Endothelial cell of umbilical vein (primary cell): Measurements from ENCODE around the gene SPARC.

Source experiments
- EZH2 ChIP-seq: IDR thresholded peaks from 2 replicates; pipeline ENCODE4 v1.6.1; 2012; ENCODE audit warnings: borderline replicate concordance, low read depth, mild to moderate bottlenecking, moderate library complexity, low read length, inconsistent platforms; ENCODE audit not compliant: severe bottlenecking
- FOS ChIP-seq: IDR thresholded peaks from 2 replicates; pipeline ENCODE4 v1.6.1; 2011; ENCODE audit warnings: mild to moderate bottlenecking, low read length, moderate library complexity, borderline replicate concordance; ENCODE audit not compliant: insufficient read depth
- GATA2 ChIP-seq: IDR thresholded peaks from 2 replicates; pipeline ENCODE4 v1.7.0; 2011; ENCODE audit warnings: low read depth, mild to moderate bottlenecking, moderate library complexity, mixed read lengths, low read length; ENCODE audit not compliant: insufficient read length, insufficient read depth
- JUN ChIP-seq: IDR thresholded peaks from 2 replicates; pipeline ENCODE4 v1.6.1; 2011; ENCODE audit warnings: borderline replicate concordance, low read depth; ENCODE audit not compliant: insufficient read length, insufficient read depth
- MYC ChIP-seq: IDR thresholded peaks from one replicate; pipeline ENCODE4 v1.6.1; 2011; ENCODE audit warnings: mild to moderate bottlenecking, low read depth, low read length
- POLR2A ChIP-seq: IDR thresholded peaks from 2 replicates; pipeline ENCODE4 v1.6.1; 2012; ENCODE audit warnings: low read depth, mild to moderate bottlenecking, control low read depth, low read length
- POLR2AphosphoS5 ChIP-seq: IDR thresholded peaks from 2 replicates; pipeline ENCODE4 v1.6.1; 2012; ENCODE audit warnings: low read depth, mild to moderate bottlenecking, control low read depth, low read length, moderate library complexity; ENCODE audit not compliant: insufficient read depth
- TF ChIP-seq, protein P1 (sequence below), 2 donors: IDR thresholded peaks; 1 replicate in 1 of 2; 2 replicates in 1 of 2; pipeline ENCODE4 v1.5.1; 2011; ENCODE audit warnings: low read length in 2 of 2, mild to moderate bottlenecking in 2 of 2, moderate library complexity in 2 of 2, control low read depth in 1 of 2, inconsistent platforms in 1 of 2, low read depth in 1 of 2; ENCODE audit not compliant: insufficient read depth in 1 of 2; ENCODE audit errors: extremely low read depth in 1 of 2
- TF ChIP-seq, protein P2 (sequence below): IDR thresholded peaks from 2 replicates; pipeline ENCODE4 v1.6.1; 2011; ENCODE audit not compliant: insufficient read depth, insufficient read length

DNA sequence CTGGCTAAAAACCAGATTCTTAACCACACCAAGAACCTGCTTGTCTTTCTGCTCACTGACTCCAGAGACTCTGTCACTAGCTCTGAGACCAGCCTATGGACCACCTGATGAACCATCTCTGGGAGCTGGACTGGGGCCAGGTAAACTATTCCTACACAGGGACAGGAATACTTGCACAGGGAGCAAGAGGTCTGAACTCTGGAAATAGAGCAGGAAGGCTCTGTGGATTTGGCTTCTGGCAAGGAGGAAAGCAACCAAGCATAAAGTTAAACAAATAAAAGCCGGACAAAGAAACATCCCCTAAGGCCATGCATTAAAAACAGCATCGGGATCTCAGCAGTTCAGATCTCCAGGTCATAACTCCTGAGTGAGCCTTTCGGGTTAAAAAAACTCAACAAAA is 5.6 kb upstream of the SPARC start:
- TF ChIP-seq EZH2 (no peak), POLR2A (no peak), POLR2AphosphoS5 (no peak), GATA2 (no peak), FOS (no peak), MYC (no peak), JUN (no peak)
- TF ChIP-seq, protein P1, sequence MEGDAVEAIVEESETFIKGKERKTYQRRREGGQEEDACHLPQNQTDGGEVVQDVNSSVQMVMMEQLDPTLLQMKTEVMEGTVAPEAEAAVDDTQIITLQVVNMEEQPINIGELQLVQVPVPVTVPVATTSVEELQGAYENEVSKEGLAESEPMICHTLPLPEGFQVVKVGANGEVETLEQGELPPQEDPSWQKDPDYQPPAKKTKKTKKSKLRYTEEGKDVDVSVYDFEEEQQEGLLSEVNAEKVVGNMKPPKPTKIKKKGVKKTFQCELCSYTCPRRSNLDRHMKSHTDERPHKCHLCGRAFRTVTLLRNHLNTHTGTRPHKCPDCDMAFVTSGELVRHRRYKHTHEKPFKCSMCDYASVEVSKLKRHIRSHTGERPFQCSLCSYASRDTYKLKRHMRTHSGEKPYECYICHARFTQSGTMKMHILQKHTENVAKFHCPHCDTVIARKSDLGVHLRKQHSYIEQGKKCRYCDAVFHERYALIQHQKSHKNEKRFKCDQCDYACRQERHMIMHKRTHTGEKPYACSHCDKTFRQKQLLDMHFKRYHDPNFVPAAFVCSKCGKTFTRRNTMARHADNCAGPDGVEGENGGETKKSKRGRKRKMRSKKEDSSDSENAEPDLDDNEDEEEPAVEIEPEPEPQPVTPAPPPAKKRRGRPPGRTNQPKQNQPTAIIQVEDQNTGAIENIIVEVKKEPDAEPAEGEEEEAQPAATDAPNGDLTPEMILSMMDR (IDR thresholded peaks at IDR 0.05; ENCODE audit: extremely low read depth in 1 of 2, insufficient read depth in 1 of 2, low read depth in 1 of 2, low read length in 2 of 2) = no peak
- TF ChIP-seq, protein P2, sequence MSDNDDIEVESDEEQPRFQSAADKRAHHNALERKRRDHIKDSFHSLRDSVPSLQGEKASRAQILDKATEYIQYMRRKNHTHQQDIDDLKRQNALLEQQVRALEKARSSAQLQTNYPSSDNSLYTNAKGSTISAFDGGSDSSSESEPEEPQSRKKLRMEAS = no peak
